GM12878 (cell line): ENCODE results near the gene UNC45A. TPM values are rescaled to one million over a fixed set of nuclear protein-coding genes. Genes with fewer than 3 reads are reported as not detected.
"Not testable (repeated sequence)": the region's sequence is repeated elsewhere in the genome, so short reads cannot be mapped to it uniquely, and the experiment has no call there.

Experiments
- ATAC-seq: fragments of 200-7000 bp; cut with Tn5 transposase; 3 replicates; pipeline ENCODE4 v1.9.1; 2020; ENCODE audit warnings: mild to moderate bottlenecking, moderate library complexity
- BruUV-seq: library from RNA; stranded (reverse); fragments of 400-500 nt; replicated peaks from 2 replicates; lab custom pipeline; 2021; lab: Mats Ljungman, UMichigan
- CTCF ChIA-PET: fragments of 300-600 bp; sonication (Branson Sonifier 250); formaldehyde crosslinking; extraction: SDS; loops from one replicate; lab custom pipeline; 2021; ENCODE audit warnings: inconsistent platforms; lab: Yijun Ruan, JAX
- POLR2A ChIA-PET: fragments of 350-600 bp; formaldehyde crosslinking; extraction: SDS; loops from one replicate; lab custom pipeline; 2021; ENCODE audit warnings: inconsistent platforms; lab: Charles Lee
- RAD21 ChIA-PET: fragments of 300-600 bp; sonication (Branson Sonifier 250); formaldehyde crosslinking; loops from one replicate; lab custom pipeline; 2023; ENCODE audit warnings: antibody characterized with exemption; ENCODE audit not compliant: unreplicated experiment; lab: Charles Lee
- SMC1A ChIA-PET: fragments of 300-600 bp; sonication (Branson Sonifier 250); formaldehyde crosslinking; loops from one replicate; lab custom pipeline; 2023; ENCODE audit not compliant: unreplicated experiment, uncharacterized antibody; lab: Charles Lee
- DNase-seq: peaks from one replicate; pipeline ENCODE4 v3.0.0-alpha.2; 2011; ENCODE audit warnings: low read depth, low spot score
- FAIRE-seq: peaks from 3 replicates; lab custom pipeline; 2011; peaks lifted over from hg19 to GRCh38; lab: Jason Lieb, UNC
- H2AFZ ChIP-seq: 2 replicates; pipeline ENCODE4 v1.6.0; 2011; ENCODE audit warnings: low read depth, low read length, control low read depth; ENCODE audit not compliant: control insufficient read depth
- H3K27ac ChIP-seq: 2 replicates; pipeline ENCODE4 v1.5.1; 2011; ENCODE audit warnings: control low read depth; ENCODE audit not compliant: control insufficient read depth, insufficient read depth
- H3K27me3 ChIP-seq, 2 experiments: replicated peaks in 1 of 2; 2 replicates each; pipeline versions ENCODE4 v1.6.0 to v1.6.1; 2011; ENCODE audit warnings: low read length in 1 of 2; ENCODE audit not compliant: control insufficient read depth in 2 of 2, insufficient read depth in 2 of 2
- H3K36me3 ChIP-seq, 2 experiments: 2 replicates each; pipeline ENCODE4 v1.5.1; 2011; ENCODE audit warnings: low read length in 1 of 2; ENCODE audit not compliant: control insufficient read depth in 2 of 2, insufficient read depth in 2 of 2
- H3K4me1 ChIP-seq: 2 replicates; pipeline ENCODE4 v1.6.1; 2011; ENCODE audit warnings: mild to moderate bottlenecking, low read length, moderate library complexity, mixed read lengths; ENCODE audit not compliant: control insufficient read depth, insufficient read depth
- H3K4me2 ChIP-seq: 2 replicates; pipeline ENCODE4 v1.6.0; 2011; ENCODE audit warnings: control low read depth; ENCODE audit not compliant: control insufficient read depth, insufficient read depth
- H3K4me3 ChIP-seq: fragments of 200-600 bp; sonication (generic); 2 replicates; pipeline ENCODE4 v1.5.1; 2016
- H3K79me2 ChIP-seq: 2 replicates; pipeline ENCODE4 v1.6.0; 2011; ENCODE audit warnings: low read length; ENCODE audit not compliant: control insufficient read depth, insufficient read depth
- H3K9ac ChIP-seq: 2 replicates; pipeline ENCODE4 v1.8.0; 2011; ENCODE audit warnings: low read length, control low read depth, mixed read lengths; ENCODE audit not compliant: control insufficient read depth, insufficient read depth
- H3K9me3 ChIP-seq: replicated peaks from 3 replicates; pipeline ENCODE4 v1.5.1; 2011; ENCODE audit warnings: mild to moderate bottlenecking, low read length; ENCODE audit not compliant: control insufficient read depth, insufficient read depth
- H4K20me1 ChIP-seq: 2 replicates; pipeline ENCODE4 v1.6.0; 2011; ENCODE audit not compliant: control insufficient read depth, insufficient read depth
- JUND ChIP-seq: IDR thresholded peaks from 2 replicates; pipeline ENCODE4 v1.6.1; 2012; ENCODE audit warnings: low read depth, mild to moderate bottlenecking, low read length, improper control_type of control experiment, moderate library complexity
- LARP7 ChIP-seq: fragments of 450-650 bp; IDR thresholded peaks from 2 replicates; pipeline ENCODE4 v1.6.1; 2017; ENCODE audit warnings: mild to moderate bottlenecking
- WGBS: methylation state at CpG from one replicate; pipeline ENCODE4 v1.1.6; 2016; ENCODE audit warnings: low lambda C conversion rate; ENCODE audit not compliant: insufficient replicate concordance, insufficient coverage; ENCODE audit errors: missing lambda C conversion rate; 5-methylcytosine and 5-hydroxymethylcytosine counted together
- in situ Hi-C: fragments of 300-500 bp; cut with MboI; formaldehyde crosslinking; loops from 9 replicates; pipeline ENCODE4 v1.14.3; 2018; ENCODE audit warnings: mixed read lengths
- intact Hi-C: fragments of 100-400 bp; cut with micrococcal nuclease; formaldehyde crosslinking; loops from one replicate; pipeline ENCODE4 v1.14.2; 2022; ENCODE audit not compliant: unreplicated experiment
- polyA plus RNA-seq, 11 experiments: library from polyadenylated mRNA; depleted of rRNA in 4 of 11; unstranded in 6 of 11; stranded (reverse) in 5 of 11; fragments of >200 nt; fragmentation: Nextera tagmentation in 4 of 11; fragmentation: Illumina TruSeq in 1 of 11; extraction: Ambion mirVana in 4 of 11; extraction: Trizol in 1 of 11; gene quantifications; 1 replicate in 1 of 11; 2 replicates in 10 of 11; pipeline versions ENCODE4 v1.2.1 to v1.2.3, GENCODE V29; 2011 to 2016; ENCODE audit warnings: inconsistent platforms in 2 of 11, missing spikeins in 2 of 11, low read depth in 1 of 11
- total RNA-seq, 4 experiments: library from RNA; depleted of rRNA in 3 of 4; stranded (reverse); fragments of >200 nt in 3 of 4; fragmentation: Illumina TruSeq in 1 of 4; extraction: Trizol in 1 of 4; gene quantifications; 2 replicates each; pipeline versions ENCODE4 v1.2.1 to v1.2.3, GENCODE V29; 2013 to 2021
- TF ChIP-seq, protein P1 (sequence below): fragments of 450-650 bp; formaldehyde crosslinking; IDR thresholded peaks from 2 replicates; pipeline ENCODE4 v1.4.0; 2022; ENCODE audit warnings: mild to moderate bottlenecking, moderate library complexity
- TF ChIP-seq, protein P2 (sequence below): fragments of 450-650 bp; IDR thresholded peaks from 2 replicates; pipeline ENCODE4 v1.6.1; 2016; ENCODE audit warnings: mild to moderate bottlenecking
- TF ChIP-seq, protein P3 (sequence below), 3 experiments: IDR thresholded peaks in 2 of 3; conservative IDR thresholded peaks in 1 of 3; 2 replicates each; pipeline ENCODE4 v1.5.1; 2011; ENCODE audit warnings: low read depth in 3 of 3, low read length in 3 of 3, mild to moderate bottlenecking in 3 of 3, control low read depth in 2 of 3, moderate library complexity in 2 of 3, inconsistent platforms in 1 of 3, mixed read lengths in 1 of 3; ENCODE audit not compliant: control insufficient read depth in 2 of 3, insufficient read depth in 1 of 3; ENCODE audit errors: extremely low read depth in 1 of 3

UNC45A gene
- total and polyA plus RNA-seq, 10 of the 15 experiments (the other 5 are each of a cell fraction or from before 2014, with no cell fraction given), result 10.3 to 57.8 (median 40.5) TPM

DNA sequence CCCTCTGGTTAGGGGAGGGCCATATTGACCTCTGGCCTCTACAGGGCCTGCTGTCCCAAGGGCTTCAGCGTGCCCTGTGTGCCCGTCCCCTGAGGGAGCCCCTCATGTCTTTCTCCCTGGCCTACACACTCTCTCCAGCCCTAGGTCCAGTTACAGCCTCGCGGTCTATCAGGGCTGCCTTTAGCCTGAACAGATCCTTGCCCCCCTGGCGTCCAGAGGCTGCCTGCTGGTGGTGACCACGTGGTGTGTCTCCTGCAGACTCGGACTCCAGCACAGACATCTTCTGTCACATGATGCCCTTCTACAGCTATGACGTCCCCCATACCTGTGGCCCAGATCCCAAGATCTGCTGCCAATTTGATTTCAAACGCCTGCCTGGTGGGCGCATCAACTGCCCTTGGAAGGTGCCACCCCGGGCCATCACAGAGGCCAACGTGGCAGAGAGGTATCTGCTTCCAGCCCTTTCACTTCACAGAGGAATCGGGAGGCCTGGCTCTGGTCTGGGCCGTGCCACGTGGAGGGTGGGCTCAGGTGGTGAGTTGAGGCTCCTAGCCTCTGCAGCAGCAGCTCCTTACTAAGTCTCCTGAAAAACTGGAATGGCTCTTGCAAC, 27.9 kb upstream of the UNC45A start (continued):
- TF ChIP-seq, protein P1, sequence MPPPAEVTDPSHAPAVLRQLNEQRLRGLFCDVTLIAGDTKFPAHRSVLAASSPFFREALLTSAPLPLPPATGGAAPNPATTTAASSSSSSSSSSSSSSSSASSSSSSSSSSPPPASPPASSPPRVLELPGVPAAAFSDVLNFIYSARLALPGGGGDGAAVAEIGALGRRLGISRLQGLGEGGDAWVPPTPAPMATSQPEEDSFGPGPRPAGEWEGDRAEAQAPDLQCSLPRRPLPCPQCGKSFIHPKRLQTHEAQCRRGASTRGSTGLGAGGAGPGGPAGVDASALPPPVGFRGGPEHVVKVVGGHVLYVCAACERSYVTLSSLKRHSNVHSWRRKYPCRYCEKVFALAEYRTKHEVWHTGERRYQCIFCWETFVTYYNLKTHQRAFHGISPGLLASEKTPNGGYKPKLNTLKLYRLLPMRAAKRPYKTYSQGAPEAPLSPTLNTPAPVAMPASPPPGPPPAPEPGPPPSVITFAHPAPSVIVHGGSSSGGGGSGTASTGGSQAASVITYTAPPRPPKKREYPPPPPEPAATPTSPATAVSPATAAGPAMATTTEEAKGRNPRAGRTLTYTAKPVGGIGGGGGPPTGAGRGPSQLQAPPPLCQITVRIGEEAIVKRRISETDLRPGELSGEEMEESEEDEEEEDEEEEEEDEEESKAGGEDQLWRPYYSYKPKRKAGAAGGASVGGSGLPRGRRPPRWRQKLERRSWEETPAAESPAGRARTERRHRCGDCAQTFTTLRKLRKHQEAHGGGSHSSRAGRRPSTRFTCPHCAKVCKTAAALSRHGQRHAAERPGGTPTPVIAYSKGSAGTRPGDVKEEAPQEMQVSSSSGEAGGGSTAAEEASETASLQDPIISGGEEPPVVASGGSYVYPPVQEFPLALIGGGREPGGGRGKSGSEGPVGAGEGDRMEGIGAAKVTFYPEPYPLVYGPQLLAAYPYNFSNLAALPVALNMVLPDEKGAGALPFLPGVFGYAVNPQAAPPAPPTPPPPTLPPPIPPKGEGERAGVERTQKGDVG (CRISPR knock-in tag), result no peak

DNA sequence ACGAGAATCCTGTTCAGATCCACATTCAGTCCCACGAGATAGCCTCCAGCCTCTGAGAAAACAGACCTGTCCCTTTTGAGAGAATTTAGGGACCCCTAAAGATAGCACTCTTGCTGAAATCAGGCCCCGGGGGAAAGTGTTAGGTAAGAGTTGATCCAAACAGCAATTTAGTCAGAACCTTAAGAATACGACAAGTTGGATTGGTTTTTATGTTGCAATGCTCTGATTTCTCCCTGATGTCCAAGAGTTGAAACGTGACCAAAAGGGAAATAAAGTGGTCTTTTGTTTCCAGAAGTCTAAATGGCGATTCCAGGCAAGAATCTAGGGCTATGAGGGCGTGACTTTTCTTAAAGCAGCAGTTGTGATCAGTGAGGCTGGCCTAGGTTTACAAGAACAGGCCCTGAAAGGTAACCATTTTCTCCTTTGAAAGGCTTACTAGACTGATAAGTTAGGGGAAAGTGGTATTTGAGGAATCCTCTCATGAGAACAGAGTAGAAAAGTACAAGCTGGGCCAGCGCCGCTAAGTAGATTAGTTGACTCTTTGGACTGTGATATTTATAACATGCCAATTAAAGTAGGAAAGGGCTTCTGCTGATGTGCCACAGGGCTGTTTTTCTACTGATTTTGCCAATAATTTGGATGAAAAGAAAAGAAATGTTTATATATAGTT, 27.1 kb upstream of the UNC45A start:
- no peaks in the 10 kb centered on the region; the same call in 1 of the 2 replicates for H4K20me1 ChIP-seq
- H3K4me3 ChIP-seq, result no peak overlapping the region
- H3K36me3 ChIP-seq, result peaks cover 18 to 52% of the 10 kb centered on the region in 2 experiments
- no peak overlapping the region for H3K4me2 ChIP-seq
- ATAC-seq, result no peak
- no peak overlapping the region for H3K27ac ChIP-seq
- intact Hi-C loops (no loop called here), in situ Hi-C loops (no loop called here)
- peak; percentile 49 for FAIRE-seq
- peaks cover 4% of the 10 kb centered on the region for H3K4me1 ChIP-seq
- H2AFZ ChIP-seq, result no peak overlapping the region
- ChIA-PET CTCF (interaction anchor here (2.1 to 15.1 kb wide), 2 partner anchors 21 to 25 kb away, joined by 8 to 480 read pairs; partner anchors contain the start of genes HDDC3 and UNC45A), RAD21 (interaction anchor here (9.2 kb wide), 1 partner anchor 24 kb away, joined by 193 read pairs; the partner anchor contains the start of genes HDDC3 and UNC45A), SMC1A (no interaction called here), POLR2A (interaction anchor here (0.6 kb wide), 1 partner anchor 375 kb away, joined by 7 read pairs; no protein-coding TSS in a partner anchor)
- no peak for DNase-seq
- H3K27me3 ChIP-seq, result no peaks in the 10 kb centered on the region
- H3K9ac ChIP-seq, result no peak overlapping the region
- no TSS peak for BruUV-seq
- TF ChIP-seq, protein P2, sequence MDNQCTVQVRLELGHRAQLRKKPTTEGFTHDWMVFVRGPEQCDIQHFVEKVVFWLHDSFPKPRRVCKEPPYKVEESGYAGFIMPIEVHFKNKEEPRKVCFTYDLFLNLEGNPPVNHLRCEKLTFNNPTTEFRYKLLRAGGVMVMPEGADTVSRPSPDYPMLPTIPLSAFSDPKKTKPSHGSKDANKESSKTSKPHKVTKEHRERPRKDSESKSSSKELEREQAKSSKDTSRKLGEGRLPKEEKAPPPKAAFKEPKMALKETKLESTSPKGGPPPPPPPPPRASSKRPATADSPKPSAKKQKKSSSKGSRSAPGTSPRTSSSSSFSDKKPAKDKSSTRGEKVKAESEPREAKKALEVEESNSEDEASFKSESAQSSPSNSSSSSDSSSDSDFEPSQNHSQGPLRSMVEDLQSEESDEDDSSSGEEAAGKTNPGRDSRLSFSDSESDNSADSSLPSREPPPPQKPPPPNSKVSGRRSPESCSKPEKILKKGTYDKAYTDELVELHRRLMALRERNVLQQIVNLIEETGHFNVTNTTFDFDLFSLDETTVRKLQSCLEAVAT, result no peak
- TF ChIP-seq JUND (no peak), LARP7 (no peak)
- TF ChIP-seq, protein P3, sequence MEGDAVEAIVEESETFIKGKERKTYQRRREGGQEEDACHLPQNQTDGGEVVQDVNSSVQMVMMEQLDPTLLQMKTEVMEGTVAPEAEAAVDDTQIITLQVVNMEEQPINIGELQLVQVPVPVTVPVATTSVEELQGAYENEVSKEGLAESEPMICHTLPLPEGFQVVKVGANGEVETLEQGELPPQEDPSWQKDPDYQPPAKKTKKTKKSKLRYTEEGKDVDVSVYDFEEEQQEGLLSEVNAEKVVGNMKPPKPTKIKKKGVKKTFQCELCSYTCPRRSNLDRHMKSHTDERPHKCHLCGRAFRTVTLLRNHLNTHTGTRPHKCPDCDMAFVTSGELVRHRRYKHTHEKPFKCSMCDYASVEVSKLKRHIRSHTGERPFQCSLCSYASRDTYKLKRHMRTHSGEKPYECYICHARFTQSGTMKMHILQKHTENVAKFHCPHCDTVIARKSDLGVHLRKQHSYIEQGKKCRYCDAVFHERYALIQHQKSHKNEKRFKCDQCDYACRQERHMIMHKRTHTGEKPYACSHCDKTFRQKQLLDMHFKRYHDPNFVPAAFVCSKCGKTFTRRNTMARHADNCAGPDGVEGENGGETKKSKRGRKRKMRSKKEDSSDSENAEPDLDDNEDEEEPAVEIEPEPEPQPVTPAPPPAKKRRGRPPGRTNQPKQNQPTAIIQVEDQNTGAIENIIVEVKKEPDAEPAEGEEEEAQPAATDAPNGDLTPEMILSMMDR (IDR thresholded peaks at IDR 0.05 in 2 of 3, conservative IDR thresholded peaks at IDR 0.05 in 1 of 3; ENCODE audit: control insufficient read depth in 2 of 3, extremely low read depth in 1 of 3, insufficient read depth in 1 of 3, low read depth in 3 of 3, low read length in 3 of 3), result no peak
- H3K79me2 ChIP-seq, result peaks cover 15% of the 10 kb centered on the region
- WGBS, result 93% methylated on average over 9 of the region's 9 CpGs
- H3K9me3 ChIP-seq, result no peaks in the 10 kb centered on the region

DNA sequence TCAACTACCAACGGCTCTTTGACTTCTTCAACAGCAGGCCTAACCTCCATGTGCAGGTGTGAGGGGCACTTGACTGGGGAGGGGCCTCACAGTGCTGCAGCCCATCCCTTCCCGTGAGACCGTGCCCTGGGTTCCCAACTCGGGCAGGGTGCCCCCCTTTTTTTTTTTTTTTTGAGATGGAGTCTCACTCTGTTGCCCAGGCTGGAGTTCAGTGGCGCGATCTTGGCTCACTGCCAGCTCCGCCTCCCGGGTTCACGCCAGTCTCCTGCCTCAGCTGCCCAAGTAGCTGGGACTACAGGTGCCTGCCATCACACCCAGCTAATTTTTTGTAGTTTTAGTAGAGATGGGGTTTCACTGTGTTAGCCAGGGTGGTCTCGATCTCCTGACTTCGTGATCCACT, 25.6 kb upstream of the UNC45A start:
- H2AFZ ChIP-seq, H3K4me2 ChIP-seq, H3K79me2 ChIP-seq, H3K9me3 ChIP-seq, FAIRE-seq, H3K4me1 ChIP-seq, DNase-seq, H3K27me3 ChIP-seq, H3K27ac ChIP-seq, H4K20me1 ChIP-seq, in situ Hi-C loops, POLR2A ChIA-PET, RAD21 ChIA-PET, intact Hi-C loops, H3K4me3 ChIP-seq, BruUV-seq, SMC1A ChIA-PET, H3K9ac ChIP-seq, ATAC-seq: not testable (repeated sequence)
- WGBS, result 94% methylated on average over 11 of the region's 11 CpGs
- H3K36me3 ChIP-seq, result peaks cover 29 to 59% of the 10 kb centered on the region in 2 experiments
- CTCF ChIA-PET, result interaction anchor here (2.1 kb wide), 1 partner anchor 23 kb away, joined by 8 read pairs; the partner anchor contains the start of gene HDDC3
